ENCODE data around the gene ANKRD9. TPM values are rescaled to one million over a fixed set of nuclear protein-coding genes. Genes with fewer than 3 reads are reported as not detected.

Gene ANKRD9
- total and polyA plus RNA-seq, 4 experiments from 2014 or later, result 0.69 to 2.5 (median 1.8) TPM; not detected in 1

DNA sequence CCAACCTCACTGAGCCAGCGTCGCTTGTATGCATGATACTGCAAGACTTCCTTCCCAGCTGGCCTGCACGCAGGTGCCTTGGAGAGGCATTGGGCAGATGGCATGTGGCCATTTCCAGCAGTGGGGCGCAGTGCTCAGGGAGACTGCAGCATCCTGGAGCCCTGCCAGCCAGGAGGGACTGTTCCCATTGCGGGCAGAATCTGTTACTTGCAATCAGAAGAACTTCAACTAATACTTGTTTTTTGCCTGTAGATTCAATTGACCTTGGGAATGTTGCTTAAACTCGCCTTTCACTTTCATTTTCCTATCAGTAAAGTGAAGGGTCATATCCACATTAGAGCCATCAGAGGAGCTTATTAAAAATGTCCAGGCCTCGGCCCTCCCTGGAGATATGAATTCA is 29.8 kb downstream of the ANKRD9 start:
- Mint-ChIP-seq H3K4me3 (no peak overlapping the region), H3K27me3 (no peaks in the 10 kb centered on the region), H3K9me3 (peaks cover 3 to 15% (median 8%) of the 10 kb centered on the region in 8 donors), H3K4me1 (peaks cover 2 to 14% (median 8%) of the 10 kb centered on the region in 4 donors), H3K36me3 (peaks cover 15 to 27% of the 10 kb centered on the region in 2 donors), H3K27ac (peak overlapping the region in 1 of 7 donors; percentile 43)
- Histone ChIP-seq H3K27ac (ENCODE audit: low read depth, low read length) (no peak overlapping the region), H3K27me3 (ENCODE audit: insufficient read depth, low read length) (no peaks in the 10 kb centered on the region), H3K9me3 (ENCODE audit: control insufficient read depth in 1 of 2, low read length in 2 of 2) (no peaks in the 10 kb centered on the region), H3K4me1 (ENCODE audit: insufficient read depth, low read length) (no peaks in the 10 kb centered on the region), H3K36me3 (ENCODE audit: insufficient read depth, low read length) (no peaks in the 10 kb centered on the region), H3K4me3 (ENCODE audit: low read length in 2 of 2) (no peak overlapping the region)
- ChIA-PET POLR2A (ENCODE audit: partially characterized antibody) (no interaction called here), CTCF (ENCODE audit: partially characterized antibody) (no interaction called here)
- no peak for DNase-seq
- intact Hi-C loops (cut with micrococcal nuclease), result no loop called here

DNA sequence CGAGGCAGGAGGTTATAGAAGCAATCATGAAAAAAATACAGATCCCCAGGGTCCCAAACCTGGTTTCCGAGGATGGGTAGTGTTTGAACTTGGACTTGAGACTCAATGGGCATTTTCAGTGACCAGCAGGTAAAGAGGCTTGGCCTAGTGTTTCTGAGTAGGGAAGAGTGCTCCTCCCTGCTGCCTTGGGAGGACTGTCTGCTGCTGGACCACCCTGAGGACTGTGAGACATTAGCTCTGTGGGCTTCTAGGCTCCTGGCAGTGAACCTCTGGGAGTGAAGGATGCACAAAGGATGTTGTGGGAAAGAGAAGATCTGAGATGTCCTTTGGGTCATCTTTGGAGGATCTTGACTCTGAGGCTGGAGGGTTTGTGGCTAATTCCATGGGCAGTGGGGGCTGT is 30.5 kb downstream of the ANKRD9 start:
- no peak for DNase-seq
- CTCF ChIA-PET (ENCODE audit: partially characterized antibody), result interaction anchor here (0.8 kb wide), 1 partner anchor 20 kb away, joined by 4 read pairs; no protein-coding TSS in a partner anchor
- Histone ChIP-seq H3K9me3 (ENCODE audit: control insufficient read depth in 1 of 2, low read length in 2 of 2) (no peaks in the 10 kb centered on the region), H3K4me1 (ENCODE audit: insufficient read depth, low read length) (no peaks in the 10 kb centered on the region), H3K4me3 (ENCODE audit: low read length in 2 of 2) (no peak overlapping the region), H3K36me3 (ENCODE audit: insufficient read depth, low read length) (no peaks in the 10 kb centered on the region), H3K27me3 (ENCODE audit: insufficient read depth, low read length) (no peaks in the 10 kb centered on the region), H3K27ac (ENCODE audit: low read depth, low read length) (no peak overlapping the region)
- Mint-ChIP-seq H3K27me3 (no peaks in the 10 kb centered on the region), H3K36me3 (peaks cover 13 to 22% of the 10 kb centered on the region in 2 donors), H3K4me1 (peaks cover 2 to 14% (median 8%) of the 10 kb centered on the region in 4 donors), H3K27ac (peak overlapping the region in 3 of 7 donors; percentile 29 to 67 (median 37)), H3K4me3 (no peak overlapping the region), H3K9me3 (peaks cover 3 to 13% (median 8%) of the 10 kb centered on the region in 8 donors)
- intact Hi-C loops (cut with micrococcal nuclease), result no loop called here
- POLR2A ChIA-PET (ENCODE audit: partially characterized antibody), result no interaction called here

DNA sequence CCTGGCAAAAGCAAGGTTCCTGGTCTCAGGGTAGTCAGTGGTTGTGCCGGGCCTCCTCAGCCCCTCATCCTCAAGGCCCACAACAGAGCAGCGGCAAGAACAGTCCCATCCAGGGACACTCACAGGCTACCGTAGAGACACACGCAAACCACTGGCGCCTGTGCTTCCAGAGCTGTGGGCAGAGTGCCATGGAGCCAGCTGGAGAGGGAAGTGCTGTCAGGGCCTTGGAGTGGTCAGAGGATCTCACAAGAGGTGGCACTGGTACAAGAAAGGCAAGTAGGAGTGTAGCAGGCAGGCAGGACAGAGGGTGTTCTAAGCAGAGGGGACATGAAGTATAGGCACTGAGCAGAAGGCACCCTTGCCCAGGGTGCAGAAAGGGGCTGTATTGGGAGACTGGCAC is 34.6 kb downstream of the ANKRD9 start:
- Mint-ChIP-seq H3K36me3 (peaks cover 9 to 13% of the 10 kb centered on the region in 2 donors), H3K4me1 (peaks cover 8 to 23% (median 17%) of the 10 kb centered on the region in 4 donors), H3K27ac (peak overlapping the region in 1 of 7 donors; percentile 24), H3K4me3 (no peak overlapping the region), H3K9me3 (no peaks in the 10 kb centered on the region), H3K27me3 (no peaks in the 10 kb centered on the region)
- Histone ChIP-seq H3K27ac (ENCODE audit: low read depth, low read length) (no peak overlapping the region), H3K4me3 (ENCODE audit: low read length in 2 of 2) (no peak overlapping the region), H3K9me3 (ENCODE audit: control insufficient read depth in 1 of 2, low read length in 2 of 2) (no peaks in the 10 kb centered on the region), H3K4me1 (ENCODE audit: insufficient read depth, low read length) (peaks cover 7% of the 10 kb centered on the region), H3K36me3 (ENCODE audit: insufficient read depth, low read length) (no peaks in the 10 kb centered on the region), H3K27me3 (ENCODE audit: insufficient read depth, low read length) (no peaks in the 10 kb centered on the region)
- ChIA-PET CTCF (ENCODE audit: partially characterized antibody) (interaction anchor here (1.2 kb wide), 1 partner anchor 41 kb away, joined by 3 read pairs; no protein-coding TSS in a partner anchor), POLR2A (ENCODE audit: partially characterized antibody) (no interaction called here)
- intact Hi-C loops (cut with micrococcal nuclease), result no loop called here
- DNase-seq, result no peak

DNA sequence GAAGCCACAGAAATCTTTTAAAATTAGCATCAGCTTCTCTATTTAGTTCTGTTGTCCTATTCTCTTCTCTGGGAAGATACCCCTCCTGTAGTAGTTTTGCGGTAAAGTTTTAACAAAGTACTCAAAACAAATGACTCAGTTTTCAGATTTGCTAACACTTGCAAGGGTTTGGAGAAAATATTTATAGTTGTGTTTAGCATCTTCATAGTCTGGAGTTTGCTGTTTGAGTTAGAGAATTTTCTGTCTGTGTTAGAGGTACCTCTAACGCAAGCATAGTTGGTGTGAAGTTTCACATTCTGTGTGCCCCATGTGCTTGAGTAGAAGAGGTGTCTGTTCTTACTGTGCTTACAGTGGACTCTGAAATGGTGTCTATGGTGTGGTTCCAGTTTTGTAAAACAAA is 36.0 kb downstream of the ANKRD9 start:
- peaks cover 10 to 16% of the 10 kb centered on the region in 2 donors for H3K36me3 Mint-ChIP-seq
- Histone ChIP-seq H3K36me3 (ENCODE audit: insufficient read depth, low read length) (no peaks in the 10 kb centered on the region), H3K4me3 (ENCODE audit: low read length in 2 of 2) (no peak overlapping the region), H3K27me3 (ENCODE audit: insufficient read depth, low read length) (no peaks in the 10 kb centered on the region), H3K27ac (ENCODE audit: low read depth, low read length) (no peak overlapping the region), H3K9me3 (ENCODE audit: control insufficient read depth in 1 of 2, low read length in 2 of 2) (no peaks in the 10 kb centered on the region), H3K4me1 (ENCODE audit: insufficient read depth, low read length) (peaks cover 7% of the 10 kb centered on the region)
- H3K4me1 Mint-ChIP-seq, result peaks cover 6 to 12% (median 9%) of the 10 kb centered on the region in 4 donors
- DNase-seq, result no peak
- H3K9me3 Mint-ChIP-seq, result no peaks in the 10 kb centered on the region
- ChIA-PET POLR2A (ENCODE audit: partially characterized antibody) (no interaction called here), CTCF (ENCODE audit: partially characterized antibody) (interaction anchor here (1.4 kb wide), 1 partner anchor 19 kb away, joined by 5 read pairs; no protein-coding TSS in a partner anchor)
- intact Hi-C loops (cut with micrococcal nuclease), result no loop called here
- no peaks in the 10 kb centered on the region for H3K27me3 Mint-ChIP-seq
- no peak overlapping the region for H3K4me3 Mint-ChIP-seq
- no peak overlapping the region for H3K27ac Mint-ChIP-seq

DNA sequence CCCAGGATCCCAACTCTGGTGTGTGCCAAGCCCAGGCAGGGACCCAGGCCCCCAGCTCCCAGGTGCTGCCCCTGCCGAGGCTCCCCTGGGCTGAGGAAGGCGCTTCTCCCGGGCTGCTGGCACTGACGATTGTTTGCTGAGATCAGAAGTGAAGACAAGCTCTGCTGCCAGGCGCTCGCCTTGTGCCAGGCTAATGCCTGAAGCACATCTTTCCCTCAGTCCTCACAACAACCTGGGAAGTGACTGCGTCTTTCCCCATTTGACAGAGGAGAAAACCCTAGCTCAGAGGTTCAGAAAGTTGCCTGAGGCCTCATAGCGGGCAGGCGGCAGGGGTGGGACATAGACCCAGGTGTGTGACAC is 36.8 kb downstream of the ANKRD9 start:
- intact Hi-C loops (cut with micrococcal nuclease), result no loop called here
- Histone ChIP-seq H3K27me3 (ENCODE audit: insufficient read depth, low read length) (no peaks in the 10 kb centered on the region), H3K9me3 (ENCODE audit: control insufficient read depth in 1 of 2, low read length in 2 of 2) (no peaks in the 10 kb centered on the region), H3K36me3 (ENCODE audit: insufficient read depth, low read length) (no peaks in the 10 kb centered on the region), H3K27ac (ENCODE audit: low read depth, low read length) (no peak overlapping the region), H3K4me1 (ENCODE audit: insufficient read depth, low read length) (peaks cover 7% of the 10 kb centered on the region), H3K4me3 (ENCODE audit: low read length in 2 of 2) (no peak overlapping the region)
- Mint-ChIP-seq H3K27me3 (no peaks in the 10 kb centered on the region), H3K4me1 (peaks cover 6 to 12% (median 9%) of the 10 kb centered on the region in 4 donors), H3K27ac (no peak overlapping the region), H3K4me3 (no peak overlapping the region), H3K9me3 (no peaks in the 10 kb centered on the region), H3K36me3 (peaks cover 12 to 19% of the 10 kb centered on the region in 2 donors)
- CTCF ChIA-PET (ENCODE audit: partially characterized antibody), result interaction anchor here (1.4 kb wide), 1 partner anchor 19 kb away, joined by 5 read pairs; no protein-coding TSS in a partner anchor
- POLR2A ChIA-PET (ENCODE audit: partially characterized antibody), result no interaction called here
- no peak for DNase-seq

DNA sequence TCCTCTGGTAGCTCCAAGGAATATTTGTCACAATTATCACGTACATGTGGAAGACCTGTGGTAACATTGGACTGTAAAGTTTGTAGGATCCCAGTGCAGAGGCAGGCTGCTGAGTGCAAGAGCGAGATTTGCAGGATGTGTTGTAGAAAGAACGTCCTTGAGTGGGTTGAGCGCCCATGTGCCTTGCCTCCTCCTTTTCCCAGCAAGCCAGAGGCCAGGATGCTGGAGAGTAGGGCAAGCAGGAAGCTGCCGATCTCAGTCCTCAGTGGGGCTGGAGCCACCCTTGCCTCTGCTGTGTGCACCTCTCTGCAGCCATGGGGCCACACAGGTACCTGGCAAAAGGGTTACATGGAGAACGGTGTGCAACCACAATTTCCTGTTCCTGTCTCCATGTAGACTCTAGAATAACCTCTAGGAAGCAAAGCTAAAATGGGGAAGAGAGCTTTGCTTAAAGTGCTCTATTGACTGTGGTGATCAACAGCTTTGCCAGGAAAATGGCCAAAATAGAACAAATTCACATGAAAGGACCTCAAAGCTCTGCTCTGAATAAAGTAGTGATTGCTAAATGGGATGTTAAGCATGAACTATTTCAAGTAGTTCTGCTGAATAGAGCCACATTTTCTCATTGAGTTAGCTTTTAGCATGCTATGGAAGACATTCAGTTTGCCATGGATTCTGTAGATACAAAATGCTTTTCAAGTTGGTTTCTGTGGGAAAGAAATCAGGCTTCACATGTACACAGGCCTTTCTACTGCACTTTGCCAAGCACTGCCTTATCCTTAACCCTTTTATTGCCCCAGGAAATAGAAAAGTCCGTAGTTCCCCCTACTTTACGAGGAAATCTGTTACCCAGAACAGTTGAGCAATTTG is 37.4 kb downstream of the ANKRD9 start:
- POLR2A ChIA-PET (ENCODE audit: partially characterized antibody), result no interaction called here
- H3K27me3 Mint-ChIP-seq, result no peaks in the 10 kb centered on the region

DNA sequence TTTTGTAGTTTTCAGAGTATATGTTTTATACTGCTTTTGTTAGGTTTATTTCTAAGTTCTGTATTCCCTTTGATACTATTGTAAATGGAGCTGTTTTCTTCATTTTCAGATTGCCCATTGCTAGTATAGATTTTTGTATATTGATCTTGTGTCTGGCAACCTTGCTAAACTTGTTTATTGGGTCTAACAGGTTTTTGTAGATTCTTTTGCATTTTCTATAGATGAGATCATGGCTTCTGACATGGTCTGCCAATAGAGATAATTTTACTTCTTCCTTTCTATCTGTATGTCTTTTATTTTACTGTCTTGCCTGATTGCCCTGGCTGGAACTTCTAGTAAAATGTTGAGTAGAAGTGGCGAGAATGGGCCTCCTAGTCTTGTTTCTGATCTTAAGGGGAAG is 40.3 kb downstream of the ANKRD9 start:
- ChIA-PET CTCF (ENCODE audit: partially characterized antibody) (no interaction called here), POLR2A (ENCODE audit: partially characterized antibody) (no interaction called here)
- no peaks in the 10 kb centered on the region for H3K27me3 ChIP-seq (ENCODE audit: insufficient read depth, low read length)
- Mint-ChIP-seq H3K27ac (peak overlapping the region in 1 of 7 donors; percentile 75), H3K27me3 (no peaks in the 10 kb centered on the region), H3K4me3 (no peak overlapping the region), H3K4me1 (peaks cover 6 to 10% (median 8%) of the 10 kb centered on the region in 4 donors), H3K36me3 (peaks cover 30 to 34% of the 10 kb centered on the region in 2 donors), H3K9me3 (no peaks in the 10 kb centered on the region)
- no peak overlapping the region for H3K27ac ChIP-seq (ENCODE audit: low read depth, low read length)
- no peak for DNase-seq
- no peaks in the 10 kb centered on the region for H3K9me3 ChIP-seq (ENCODE audit: control insufficient read depth in 1 of 2, low read length in 2 of 2)
- intact Hi-C loops (cut with micrococcal nuclease), result no loop called here
- peaks cover 7% of the 10 kb centered on the region for H3K4me1 ChIP-seq (ENCODE audit: insufficient read depth, low read length)
- no peak overlapping the region for H3K4me3 ChIP-seq (ENCODE audit: low read length in 2 of 2)
- no peaks in the 10 kb centered on the region for H3K36me3 ChIP-seq (ENCODE audit: insufficient read depth, low read length)

More for the DNA sequence above, 37.4 kb downstream of the ANKRD9 start:
- Mint-ChIP-seq H3K4me3 (no peak overlapping the region), H3K9me3 (no peaks in the 10 kb centered on the region), H3K4me1 (peaks cover 6 to 12% (median 9%) of the 10 kb centered on the region in 4 donors), H3K27ac (peak overlapping the region in 3 of 7 donors; percentile 22 to 41 (median 23)), H3K36me3 (peaks cover 12 to 19% of the 10 kb centered on the region in 2 donors)
- Histone ChIP-seq H3K27ac (ENCODE audit: low read depth, low read length) (no peak overlapping the region), H3K27me3 (ENCODE audit: insufficient read depth, low read length) (no peaks in the 10 kb centered on the region), H3K36me3 (ENCODE audit: insufficient read depth, low read length) (no peaks in the 10 kb centered on the region), H3K9me3 (ENCODE audit: control insufficient read depth in 1 of 2, low read length in 2 of 2) (no peaks in the 10 kb centered on the region), H3K4me1 (ENCODE audit: insufficient read depth, low read length) (peaks cover 7% of the 10 kb centered on the region), H3K4me3 (ENCODE audit: low read length in 2 of 2) (no peak overlapping the region)
- CTCF ChIA-PET (ENCODE audit: partially characterized antibody), result interaction anchor here (0.6 to 1.4 kb wide), 2 partner anchors 8 to 18 kb away, joined by 3 to 5 read pairs; no protein-coding TSS in a partner anchor
- DNase-seq, result no peak
- intact Hi-C loops (cut with micrococcal nuclease), result no loop called here
